ENCODE results near the gene CD244. TPM values are rescaled to one million over a fixed set of nuclear protein-coding genes. Genes with fewer than 3 reads are reported as not detected.
"Not testable (repeated sequence)": the region's sequence is repeated elsewhere in the genome, so short reads cannot be mapped to it uniquely, and the experiment has no call there.

Gene CD244
- total RNA-seq, 3 donors from 2014 or later (not counting 1 experiment from before 2014, with no cell fraction given), result 131 to 193 (median 150) TPM

GRCh38 chr1:160876311-160876710 lies 13.6 kb upstream of the CD244 start:
- no peaks in the 10 kb centered on the region for H3K9me3 ChIP-seq (ENCODE audit: control insufficient read depth, insufficient read depth, low read length)
- intact Hi-C loops (cut with micrococcal nuclease), result loop anchor here (5.0 kb wide), 3 partner anchors 76 to 194 kb away; partner anchors contain the start of gene ITLN2
- Mint-ChIP-seq H3K4me1 (peaks cover 16 to 17% of the 10 kb centered on the region in 2 donors), H3K9me3 (no peaks in the 10 kb centered on the region), H3K36me3 (no peaks in the 10 kb centered on the region), H3K27ac (no peak overlapping the region), H3K27me3 (ENCODE audit: low read depth in 2 of 2) (no peaks in the 10 kb centered on the region), H3K4me3 (no peak overlapping the region)
- H3K27me3 ChIP-seq (ENCODE audit: control insufficient read depth, insufficient read depth, low read length), result no peaks in the 10 kb centered on the region
- ATAC-seq, result no peak
- peaks cover 16% of the 10 kb centered on the region for H3K4me1 ChIP-seq (ENCODE audit: control insufficient read depth, insufficient read depth, low read length)
- no peak for TF ChIP-seq CTCF (IDR thresholded peaks at IDR 0.05)
- no peaks in the 10 kb centered on the region for H3K36me3 ChIP-seq (ENCODE audit: control insufficient read depth, insufficient read depth, low read length)
- DNase-seq, result no peak
- H3K27ac ChIP-seq (ENCODE audit: low read length), result no peak overlapping the region
- H3K4me3 ChIP-seq (ENCODE audit: low read length), result no peak overlapping the region
- WGBS (ENCODE audit: insufficient coverage), result 85% methylated on average over 4 of the region's 5 CpGs

- intact Hi-C loops (cut with micrococcal nuclease), result loop anchor here (5.0 kb wide), 3 partner anchors 77 to 193 kb away; partner anchors contain the start of gene ITLN2
- H3K4me1 Mint-ChIP-seq, result peaks cover 16 to 17% of the 10 kb centered on the region in 2 donors
- not testable (repeated sequence) for H3K36me3 Mint-ChIP-seq; H3K4me3 ChIP-seq (ENCODE audit: low read length); H3K9me3 ChIP-seq (ENCODE audit: control insufficient read depth, insufficient read depth, low read length); H3K27ac ChIP-seq (ENCODE audit: low read length); H3K27ac Mint-ChIP-seq; H3K4me3 Mint-ChIP-seq; H3K27me3 Mint-ChIP-seq (ENCODE audit: low read depth in 2 of 2); H3K27me3 ChIP-seq (ENCODE audit: control insufficient read depth, insufficient read depth, low read length); DNase-seq; H3K36me3 ChIP-seq (ENCODE audit: control insufficient read depth, insufficient read depth, low read length); H3K9me3 Mint-ChIP-seq; ATAC-seq
- H3K4me1 ChIP-seq (ENCODE audit: control insufficient read depth, insufficient read depth, low read length), result peaks cover 16% of the 10 kb centered on the region
- WGBS (ENCODE audit: insufficient coverage), result 77% methylated on average over 3 of the region's 4 CpGs
These were observed 12.9 kb upstream of the CD244 start for GRCh38 chr1:160875591-160875990.

GRCh38 chr1:160874935-160875334 lies 12.2 kb upstream of the CD244 start:
- H3K27ac Mint-ChIP-seq, result peak overlapping the region in 1 of 2 donors; percentile 21
- H3K4me3 Mint-ChIP-seq, result no peak overlapping the region
- intact Hi-C loops (cut with micrococcal nuclease), result loop anchor here (5.0 kb wide), 3 partner anchors 77 to 193 kb away; partner anchors contain the start of gene ITLN2
- no peaks in the 10 kb centered on the region for H3K27me3 Mint-ChIP-seq (ENCODE audit: low read depth in 2 of 2)
- 79% methylated on average over 1 of the region's 3 CpGs for WGBS (ENCODE audit: insufficient coverage)
- Histone ChIP-seq H3K36me3 (ENCODE audit: control insufficient read depth, insufficient read depth, low read length) (no peaks in the 10 kb centered on the region), H3K27ac (ENCODE audit: low read length) (no peak overlapping the region), H3K27me3 (ENCODE audit: control insufficient read depth, insufficient read depth, low read length) (no peaks in the 10 kb centered on the region), H3K4me1 (ENCODE audit: control insufficient read depth, insufficient read depth, low read length) (peaks cover 16% of the 10 kb centered on the region), H3K4me3 (ENCODE audit: low read length) (no peak overlapping the region), H3K9me3 (ENCODE audit: control insufficient read depth, insufficient read depth, low read length) (no peaks in the 10 kb centered on the region)
- DNase-seq, result peak in 1 of 2 donors; percentile 19
- no peak for TF ChIP-seq CTCF (IDR thresholded peaks at IDR 0.05)
- H3K4me1 Mint-ChIP-seq, result peaks cover 16 to 17% of the 10 kb centered on the region in 2 donors
- no peaks in the 10 kb centered on the region for H3K9me3 Mint-ChIP-seq
- H3K36me3 Mint-ChIP-seq, result no peaks in the 10 kb centered on the region
- ATAC-seq, result peak in 1 of 3 donors; percentile 50

GRCh38 chr1:160868141-160868540 lies 5.5 kb upstream of the CD244 start:
- ATAC-seq (peak in 2 of 3 donors; percentile 31 to 62), DNase-seq (no peak)
- Mint-ChIP-seq H3K4me3 (no peak overlapping the region), H3K27ac (no peak overlapping the region), H3K36me3 (no peaks in the 10 kb centered on the region), H3K4me1 (peaks cover 19 to 27% of the 10 kb centered on the region in 2 donors), H3K27me3 (ENCODE audit: low read depth in 2 of 2) (no peaks in the 10 kb centered on the region), H3K9me3 (no peaks in the 10 kb centered on the region)
- H3K9me3 ChIP-seq (ENCODE audit: control insufficient read depth, insufficient read depth, low read length), result no peaks in the 10 kb centered on the region
- H3K27ac ChIP-seq (ENCODE audit: low read length), result no peak overlapping the region
- TF ChIP-seq CTCF (IDR thresholded peaks at IDR 0.05), result no peak
- intact Hi-C loops (cut with micrococcal nuclease), result no loop called here
- no peaks in the 10 kb centered on the region for H3K27me3 ChIP-seq (ENCODE audit: control insufficient read depth, insufficient read depth, low read length)
- H3K4me3 ChIP-seq (ENCODE audit: low read length), result no peak overlapping the region
- H3K36me3 ChIP-seq (ENCODE audit: control insufficient read depth, insufficient read depth, low read length), result no peaks in the 10 kb centered on the region
- H3K4me1 ChIP-seq (ENCODE audit: control insufficient read depth, insufficient read depth, low read length), result peaks cover 14% of the 10 kb centered on the region
- 67% methylated on average over 3 of the region's 3 CpGs for WGBS (ENCODE audit: insufficient coverage)

GRCh38 chr1:160867651-160868050 lies 5.0 kb upstream of the CD244 start:
- H3K27me3 Mint-ChIP-seq (ENCODE audit: low read depth in 2 of 2); H3K4me3 ChIP-seq (ENCODE audit: low read length); H3K4me3 Mint-ChIP-seq; intact Hi-C loops (cut with micrococcal nuclease); H3K36me3 Mint-ChIP-seq; H3K9me3 ChIP-seq (ENCODE audit: control insufficient read depth, insufficient read depth, low read length); ATAC-seq; DNase-seq; H3K27ac Mint-ChIP-seq; H3K27me3 ChIP-seq (ENCODE audit: control insufficient read depth, insufficient read depth, low read length); H3K27ac ChIP-seq (ENCODE audit: low read length); H3K9me3 Mint-ChIP-seq; H3K36me3 ChIP-seq (ENCODE audit: control insufficient read depth, insufficient read depth, low read length): not testable (repeated sequence)
- peaks cover 19% of the 10 kb centered on the region for H3K4me1 ChIP-seq (ENCODE audit: control insufficient read depth, insufficient read depth, low read length)
- 48% methylated on average over 3 of the region's 4 CpGs for WGBS (ENCODE audit: insufficient coverage)
- peaks cover 24 to 32% of the 10 kb centered on the region in 2 donors for H3K4me1 Mint-ChIP-seq
